PFSK-1 (cell line): ENCODE results near the gene CTBP2.

Experiments
- POLR2AphosphoS5 ChIP-seq: IDR thresholded peaks from 2 replicates; pipeline ENCODE4 v1.6.1; 2012; ENCODE audit warnings: low read depth, mild to moderate bottlenecking, control low read depth, low read length, moderate library complexity
- SIN3A ChIP-seq: IDR thresholded peaks from 2 replicates; pipeline ENCODE4 v1.6.1; 2012; ENCODE audit warnings: mild to moderate bottlenecking, low read length, moderate library complexity, borderline replicate concordance; ENCODE audit not compliant: insufficient read depth
- TAF1 ChIP-seq: IDR thresholded peaks from 2 replicates; pipeline ENCODE4 v1.6.1; 2012; ENCODE audit warnings: low read length, control low read depth, borderline replicate concordance; ENCODE audit not compliant: insufficient read depth
- TF ChIP-seq, protein P1 (sequence below), 2 experiments: IDR thresholded peaks; 2 replicates each; pipeline versions ENCODE4 v1.6.1 to v1.8.0; 2011 to 2012; ENCODE audit warnings: low read depth in 2 of 2, low read length in 2 of 2, control low read depth in 1 of 2, inconsistent platforms in 1 of 2, mild to moderate bottlenecking in 1 of 2, moderate library complexity in 1 of 2; ENCODE audit not compliant: insufficient read depth in 1 of 2

DNA sequence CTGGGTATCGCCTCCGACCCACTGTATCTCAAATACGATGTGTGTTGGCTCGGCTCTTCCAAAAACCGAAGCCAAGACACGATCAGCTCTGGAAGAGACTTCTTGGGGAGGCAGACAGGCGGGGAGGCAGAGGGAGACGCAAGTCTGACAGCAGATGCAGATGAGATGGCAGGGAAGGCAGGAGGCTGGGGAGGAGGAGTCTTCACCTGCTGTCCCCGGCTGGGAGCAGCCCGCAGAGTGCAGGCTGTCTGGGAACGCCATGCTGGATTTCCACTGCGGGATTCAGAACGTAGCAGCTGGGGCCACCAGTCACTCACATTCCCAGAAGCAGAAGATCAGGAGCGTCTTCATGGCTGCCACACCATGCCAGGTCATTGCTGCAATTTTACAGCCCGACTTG, 29.4 kb downstream of the CTBP2 start:
- TF ChIP-seq POLR2AphosphoS5 (no peak), TAF1 (no peak), SIN3A (no peak)
- TF ChIP-seq, protein P1, sequence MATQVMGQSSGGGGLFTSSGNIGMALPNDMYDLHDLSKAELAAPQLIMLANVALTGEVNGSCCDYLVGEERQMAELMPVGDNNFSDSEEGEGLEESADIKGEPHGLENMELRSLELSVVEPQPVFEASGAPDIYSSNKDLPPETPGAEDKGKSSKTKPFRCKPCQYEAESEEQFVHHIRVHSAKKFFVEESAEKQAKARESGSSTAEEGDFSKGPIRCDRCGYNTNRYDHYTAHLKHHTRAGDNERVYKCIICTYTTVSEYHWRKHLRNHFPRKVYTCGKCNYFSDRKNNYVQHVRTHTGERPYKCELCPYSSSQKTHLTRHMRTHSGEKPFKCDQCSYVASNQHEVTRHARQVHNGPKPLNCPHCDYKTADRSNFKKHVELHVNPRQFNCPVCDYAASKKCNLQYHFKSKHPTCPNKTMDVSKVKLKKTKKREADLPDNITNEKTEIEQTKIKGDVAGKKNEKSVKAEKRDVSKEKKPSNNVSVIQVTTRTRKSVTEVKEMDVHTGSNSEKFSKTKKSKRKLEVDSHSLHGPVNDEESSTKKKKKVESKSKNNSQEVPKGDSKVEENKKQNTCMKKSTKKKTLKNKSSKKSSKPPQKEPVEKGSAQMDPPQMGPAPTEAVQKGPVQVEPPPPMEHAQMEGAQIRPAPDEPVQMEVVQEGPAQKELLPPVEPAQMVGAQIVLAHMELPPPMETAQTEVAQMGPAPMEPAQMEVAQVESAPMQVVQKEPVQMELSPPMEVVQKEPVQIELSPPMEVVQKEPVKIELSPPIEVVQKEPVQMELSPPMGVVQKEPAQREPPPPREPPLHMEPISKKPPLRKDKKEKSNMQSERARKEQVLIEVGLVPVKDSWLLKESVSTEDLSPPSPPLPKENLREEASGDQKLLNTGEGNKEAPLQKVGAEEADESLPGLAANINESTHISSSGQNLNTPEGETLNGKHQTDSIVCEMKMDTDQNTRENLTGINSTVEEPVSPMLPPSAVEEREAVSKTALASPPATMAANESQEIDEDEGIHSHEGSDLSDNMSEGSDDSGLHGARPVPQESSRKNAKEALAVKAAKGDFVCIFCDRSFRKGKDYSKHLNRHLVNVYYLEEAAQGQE (IDR thresholded peaks at IDR 0.05; ENCODE audit: insufficient read depth in 1 of 2, low read depth in 2 of 2, low read length in 2 of 2) = no peak
